ENCODE results near the gene YARS2. TPM values are rescaled to one million over a fixed set of nuclear protein-coding genes. Genes with fewer than 3 reads are reported as not detected.

YARS2 gene
- polyA plus RNA-seq (2013): 22.7 and 24.2 TPM in 2 replicates

DNA sequence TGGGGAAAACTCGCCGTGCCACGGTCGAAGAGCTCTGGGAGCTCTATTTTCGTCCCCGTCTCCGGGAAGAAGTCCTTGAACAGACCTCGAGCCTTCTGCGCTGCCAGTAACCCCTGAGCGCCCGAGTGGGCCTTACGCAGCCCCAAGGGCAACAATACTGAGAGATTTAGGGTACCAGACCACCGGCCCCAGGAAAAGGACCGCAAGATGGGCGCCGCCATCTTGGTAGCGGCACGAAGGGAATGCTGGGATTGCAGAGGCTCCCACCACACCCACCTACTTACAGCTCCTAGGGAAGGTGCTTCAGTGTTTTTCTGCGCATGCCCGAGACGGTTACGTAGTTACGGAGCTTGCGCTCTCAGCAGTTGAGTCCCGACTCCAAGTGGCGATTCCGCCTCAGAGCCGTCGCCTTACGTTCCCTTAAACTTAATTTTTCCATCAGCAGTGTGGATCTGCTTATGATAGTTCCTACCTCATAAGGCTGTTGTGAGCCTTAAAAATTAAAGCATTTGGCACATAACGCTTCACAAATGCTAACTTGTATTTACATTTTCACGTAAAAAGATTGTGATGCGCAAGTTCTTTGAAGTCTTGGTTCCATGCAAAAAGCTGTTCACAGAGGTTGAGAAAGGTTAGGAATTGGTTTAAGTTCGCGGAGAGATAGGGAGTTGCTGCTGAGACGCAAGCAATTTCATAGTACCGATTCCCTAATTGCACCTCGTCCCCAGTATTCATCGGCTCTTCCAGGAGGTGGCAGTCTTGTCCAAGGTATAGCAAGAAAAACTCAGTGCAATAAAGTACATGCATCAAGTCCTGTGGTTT, at the start of gene YARS2:
YARS2 (minus strand) TSS at position 244 of the 822 bp plus-strand sequence; CDS start at position 221, 23 bp downstream.
- Histone ChIP-seq H4K12ac (ENCODE audit: low read depth, low read length) (peak within 1 kb of the TSS; percentile 92), H3K79me2 (ENCODE audit: control insufficient read depth, insufficient read depth, low read length, poor library complexity) (peaks cover 5% of the 10 kb centered on the region), H3K4me3 (ENCODE audit: low read depth, low read length) (peak within 1 kb of the TSS; percentile 97), H3K18ac (ENCODE audit: low read length) (peak within 1 kb of the TSS; percentile 97), H3K79me1 (ENCODE audit: low read length) (peaks cover 10% of the 10 kb centered on the region), H4K8ac (ENCODE audit: low read depth, low read length) (peak within 1 kb of the TSS; percentile 97), H3K4me1 (ENCODE audit: control insufficient read depth in 1 of 2, insufficient read depth in 2 of 2, low read length in 2 of 2) (peaks cover 6 to 8% of the 10 kb centered on the region in 2 experiments), H3K4me2 (ENCODE audit: low read length) (peak within 1 kb of the TSS; percentile 82), H3K9me3 (ENCODE audit: insufficient read depth, low read depth, low read length) (peaks cover 4% of the 10 kb centered on the region), H4K91ac (ENCODE audit: low read depth, low read length) (peak within 1 kb of the TSS; percentile 97), H3K36me3 (ENCODE audit: control insufficient read depth in 1 of 2, insufficient read depth in 2 of 2, low read length in 2 of 2) (peaks cover 10 to 14% of the 10 kb centered on the region in 2 experiments), H3K27me3 (ENCODE audit: insufficient read depth, low read length) (no peaks in the 10 kb centered on the region), H2BK12ac (ENCODE audit: low read length) (peak within 1 kb of the TSS; percentile 47), H2BK5ac (ENCODE audit: low read depth, low read length, poor library complexity) (peak within 1 kb of the TSS; percentile 87), H3K27ac (ENCODE audit: low read depth, low read length) (peak within 1 kb of the TSS; percentile 88), H3K4ac (ENCODE audit: low read depth, low read length) (peak within 1 kb of the TSS; percentile 92), H2AK5ac (ENCODE audit: low read length) (peak within 1 kb of the TSS; percentile 83), H3K9ac (ENCODE audit: low read length) (peak within 1 kb of the TSS; percentile 98), H3K23ac (ENCODE audit: low read length) (no peak within 1 kb of the TSS), H2AFZ (ENCODE audit: insufficient read depth, low read length, poor library complexity) (peak within 1 kb of the TSS; percentile 94), H2BK120ac (ENCODE audit: insufficient read depth, low read length, poor library complexity) (peak within 1 kb of the TSS; percentile 88), H3K14ac (ENCODE audit: low read length) (peak within 1 kb of the TSS; percentile 95)
- no CpG with 5 or more reads among the region's 39 CpGs for WGBS (ENCODE audit: extremely low coverage, insufficient coverage, insufficient read length)
- DNase-seq: peak; percentile 99

- no peak overlapping the region for H2AK5ac ChIP-seq (ENCODE audit: low read length)
- H3K9me3 ChIP-seq (ENCODE audit: insufficient read depth, low read depth, low read length): peaks cover 2% of the 10 kb centered on the region
- no peak overlapping the region for H3K27ac ChIP-seq (ENCODE audit: low read depth, low read length)
- H2BK120ac ChIP-seq (ENCODE audit: insufficient read depth, low read length, poor library complexity): no peak overlapping the region
- H2AFZ ChIP-seq (ENCODE audit: insufficient read depth, low read length, poor library complexity): no peak overlapping the region
- H3K27me3 ChIP-seq (ENCODE audit: insufficient read depth, low read length): no peaks in the 10 kb centered on the region
- H4K12ac ChIP-seq (ENCODE audit: low read depth, low read length): no peak overlapping the region
- no peak overlapping the region for H3K18ac ChIP-seq (ENCODE audit: low read length)
- H4K91ac ChIP-seq (ENCODE audit: low read depth, low read length): no peak overlapping the region
- H3K14ac ChIP-seq (ENCODE audit: low read length): no peak overlapping the region
- no CpG with 5 or more reads among the region's 3 CpGs for WGBS (ENCODE audit: extremely low coverage, insufficient coverage, insufficient read length)
- no peaks in the 10 kb centered on the region for H3K79me2 ChIP-seq (ENCODE audit: control insufficient read depth, insufficient read depth, low read length, poor library complexity)
- no peak overlapping the region for H3K4me3 ChIP-seq (ENCODE audit: low read depth, low read length)
- peaks cover 13 to 28% of the 10 kb centered on the region in 2 experiments for H3K36me3 ChIP-seq (ENCODE audit: control insufficient read depth in 1 of 2, insufficient read depth in 2 of 2, low read length in 2 of 2)
- no peak overlapping the region for H3K4me2 ChIP-seq (ENCODE audit: low read length)
- H3K9ac ChIP-seq (ENCODE audit: low read length): no peak overlapping the region
- DNase-seq: no peak
- no peak overlapping the region for H3K23ac ChIP-seq (ENCODE audit: low read length)
- no peak overlapping the region for H2BK5ac ChIP-seq (ENCODE audit: low read depth, low read length, poor library complexity)
- H3K79me1 ChIP-seq (ENCODE audit: low read length): no peaks in the 10 kb centered on the region
- H4K8ac ChIP-seq (ENCODE audit: low read depth, low read length): no peak overlapping the region
- H3K4ac ChIP-seq (ENCODE audit: low read depth, low read length): no peak overlapping the region
- H3K4me1 ChIP-seq (ENCODE audit: control insufficient read depth in 1 of 2, insufficient read depth in 2 of 2, low read length in 2 of 2): no peaks in the 10 kb centered on the region
- H2BK12ac ChIP-seq (ENCODE audit: low read length): no peak overlapping the region
These were observed 48.6 kb upstream of the YARS2 start for GRCh38 chr12:32804301-32804700.

- no CpG with 5 or more reads among the region's 5 CpGs for WGBS (ENCODE audit: extremely low coverage, insufficient coverage, insufficient read length)
- Histone ChIP-seq H3K27ac (ENCODE audit: low read depth, low read length) (no peak overlapping the region), H3K4me3 (ENCODE audit: low read depth, low read length) (no peak overlapping the region), H3K18ac (ENCODE audit: low read length) (no peak overlapping the region), H3K9me3 (ENCODE audit: insufficient read depth, low read depth, low read length) (no peaks in the 10 kb centered on the region), H2BK5ac (ENCODE audit: low read depth, low read length, poor library complexity) (no peak overlapping the region), H3K79me1 (ENCODE audit: low read length) (no peaks in the 10 kb centered on the region), H4K91ac (ENCODE audit: low read depth, low read length) (no peak overlapping the region), H3K79me2 (ENCODE audit: control insufficient read depth, insufficient read depth, low read length, poor library complexity) (no peaks in the 10 kb centered on the region), H2AFZ (ENCODE audit: insufficient read depth, low read length, poor library complexity) (no peak overlapping the region), H2BK12ac (ENCODE audit: low read length) (no peak overlapping the region), H2BK120ac (ENCODE audit: insufficient read depth, low read length, poor library complexity) (no peak overlapping the region), H3K27me3 (ENCODE audit: insufficient read depth, low read length) (no peaks in the 10 kb centered on the region), H3K4me2 (ENCODE audit: low read length) (no peak overlapping the region), H4K8ac (ENCODE audit: low read depth, low read length) (no peak overlapping the region), H3K36me3 (ENCODE audit: control insufficient read depth in 1 of 2, insufficient read depth in 2 of 2, low read length in 2 of 2) (peaks cover 6 to 19% of the 10 kb centered on the region in 2 experiments), H3K4me1 (ENCODE audit: control insufficient read depth in 1 of 2, insufficient read depth in 2 of 2, low read length in 2 of 2) (no peaks in the 10 kb centered on the region), H2AK5ac (ENCODE audit: low read length) (no peak overlapping the region), H3K14ac (ENCODE audit: low read length) (no peak overlapping the region), H3K9ac (ENCODE audit: low read length) (no peak overlapping the region), H4K12ac (ENCODE audit: low read depth, low read length) (no peak overlapping the region), H3K4ac (ENCODE audit: low read depth, low read length) (no peak overlapping the region), H3K23ac (ENCODE audit: low read length) (no peak overlapping the region)
- DNase-seq: no peak
These were observed 45.7 kb upstream of the YARS2 start for GRCh38 chr12:32801269-32801980.

- H3K4me3 ChIP-seq (ENCODE audit: low read depth, low read length): no peak overlapping the region
- no peak for DNase-seq
- no peaks in the 10 kb centered on the region for H3K4me1 ChIP-seq (ENCODE audit: control insufficient read depth in 1 of 2, insufficient read depth in 2 of 2, low read length in 2 of 2)
- no peaks in the 10 kb centered on the region for H3K79me2 ChIP-seq (ENCODE audit: control insufficient read depth, insufficient read depth, low read length, poor library complexity)
- H2AK5ac ChIP-seq (ENCODE audit: low read length): no peak overlapping the region
- no peak overlapping the region for H4K12ac ChIP-seq (ENCODE audit: low read depth, low read length)
- no peak overlapping the region for H2BK5ac ChIP-seq (ENCODE audit: low read depth, low read length, poor library complexity)
- no peak overlapping the region for H2BK120ac ChIP-seq (ENCODE audit: insufficient read depth, low read length, poor library complexity)
- H3K18ac ChIP-seq (ENCODE audit: low read length): no peak overlapping the region
- no peak overlapping the region for H2AFZ ChIP-seq (ENCODE audit: insufficient read depth, low read length, poor library complexity)
- H4K8ac ChIP-seq (ENCODE audit: low read depth, low read length): no peak overlapping the region
- no peak overlapping the region for H3K4ac ChIP-seq (ENCODE audit: low read depth, low read length)
- no peaks in the 10 kb centered on the region for H3K27me3 ChIP-seq (ENCODE audit: insufficient read depth, low read length)
- H3K36me3 ChIP-seq (ENCODE audit: control insufficient read depth in 1 of 2, insufficient read depth in 2 of 2, low read length in 2 of 2): peaks cover 18 to 36% of the 10 kb centered on the region in 2 experiments
- no peak overlapping the region for H3K14ac ChIP-seq (ENCODE audit: low read length)
- no CpG with 5 or more reads among the region's 4 CpGs for WGBS (ENCODE audit: extremely low coverage, insufficient coverage, insufficient read length)
- H3K23ac ChIP-seq (ENCODE audit: low read length): no peak overlapping the region
- H3K79me1 ChIP-seq (ENCODE audit: low read length): no peaks in the 10 kb centered on the region
- peaks cover 2% of the 10 kb centered on the region for H3K9me3 ChIP-seq (ENCODE audit: insufficient read depth, low read depth, low read length)
- H4K91ac ChIP-seq (ENCODE audit: low read depth, low read length): no peak overlapping the region
- H3K9ac ChIP-seq (ENCODE audit: low read length): no peak overlapping the region
- H2BK12ac ChIP-seq (ENCODE audit: low read length): no peak overlapping the region
- no peak overlapping the region for H3K27ac ChIP-seq (ENCODE audit: low read depth, low read length)
- H3K4me2 ChIP-seq (ENCODE audit: low read length): no peak overlapping the region
These were observed 38.6 kb upstream of the YARS2 start for GRCh38 chr12:32794281-32794680.

Data from trophoblast cell (in vitro differentiated cells and primary cell).